GM23338 (cell line): ENCODE data around the gene PNPLA8. TPM values are rescaled to one million over a fixed set of nuclear protein-coding genes. Genes with fewer than 3 reads are reported as not detected.
A peak's percentile ranks its signal among the peaks of the same experiment; 100 is the strongest.

ENCODE experiments used
- ATAC-seq: fragments of 200-7000 bp; cut with Tn5 transposase; 3 replicates; pipeline ENCODE4 v1.9.1; 2020
- DNase-seq: peaks from one replicate; pipeline ENCODE4 v3.0.0-alpha.2; 2015; ENCODE audit warnings: low spot score
- H2AFZ ChIP-seq: fragments of 200-600 bp; sonication (generic); 2 replicates; pipeline ENCODE4 v1.8.0; 2016; ENCODE audit warnings: antibody characterized with exemption, mild to moderate bottlenecking, moderate library complexity
- H3F3A ChIP-seq: fragments of 200-600 bp; sonication (generic); replicated peaks from 2 replicates; pipeline ENCODE4 v1.8.0; 2017; ENCODE audit warnings: antibody characterized with exemption, mixed run types, low read depth
- H3K27ac ChIP-seq: fragments of 200-600 bp; sonication (generic); 2 replicates; pipeline ENCODE4 v1.6.1; 2016; ENCODE audit warnings: low read depth
- H3K27me3 ChIP-seq: fragments of 200-600 bp; sonication (generic); 2 replicates; pipeline ENCODE4 v1.8.0; 2016; ENCODE audit warnings: mild to moderate bottlenecking, mixed run types, moderate library complexity; ENCODE audit not compliant: insufficient read depth
- H3K36me3 ChIP-seq: fragments of 200-600 bp; sonication (generic); 2 replicates; pipeline ENCODE4 v1.8.0; 2016; ENCODE audit warnings: mild to moderate bottlenecking; ENCODE audit not compliant: insufficient read depth
- H3K4me1 ChIP-seq: fragments of 200-600 bp; sonication (generic); 2 replicates; pipeline ENCODE4 v1.8.0; 2016; ENCODE audit warnings: mild to moderate bottlenecking, moderate library complexity; ENCODE audit not compliant: insufficient read depth
- H3K4me2 ChIP-seq: fragments of 200-600 bp; sonication (generic); 2 replicates; pipeline ENCODE4 v1.7.1; 2017; ENCODE audit warnings: mixed run types
- H3K4me3 ChIP-seq: fragments of 200-600 bp; sonication (generic); 2 replicates; pipeline ENCODE4 v1.6.1; 2016; ENCODE audit warnings: mixed run types
- H3K79me2 ChIP-seq: fragments of 200-600 bp; sonication (generic); replicated peaks from 2 replicates; pipeline ENCODE4 v1.8.0; 2017; ENCODE audit warnings: mild to moderate bottlenecking; ENCODE audit not compliant: insufficient read depth
- H3K9me2 ChIP-seq: fragments of 200-600 bp; sonication (generic); 2 replicates; pipeline ENCODE4 v1.8.0; 2017; ENCODE audit not compliant: insufficient read depth
- H4K20me1 ChIP-seq: fragments of 200-600 bp; sonication (generic); replicated peaks from 2 replicates; pipeline ENCODE4 v1.8.0; 2017; ENCODE audit warnings: mild to moderate bottlenecking; ENCODE audit not compliant: insufficient read depth
- H3K27ac Mint-ChIP-seq: 2 replicates; pipeline ENCODE4 v1.8.0; 2020; ENCODE audit warnings: inconsistent platforms, mild to moderate bottlenecking, moderate library complexity, mixed read lengths
- H3K27me3 Mint-ChIP-seq: 3 replicates; pipeline ENCODE4 v1.8.0; 2022; ENCODE audit warnings: low read depth, mild to moderate bottlenecking, moderate library complexity, mixed read lengths, inconsistent platforms; ENCODE audit not compliant: insufficient read depth, poor library complexity
- H3K36me3 Mint-ChIP-seq: 3 replicates; pipeline ENCODE4 v1.8.0; 2021; ENCODE audit warnings: low read depth, mild to moderate bottlenecking, inconsistent platforms, moderate library complexity, mixed read lengths
- H3K4me1 Mint-ChIP-seq: 3 replicates; pipeline ENCODE4 v1.8.0; 2020; ENCODE audit warnings: mild to moderate bottlenecking, inconsistent platforms, mixed read lengths
- H3K4me3 Mint-ChIP-seq: 3 replicates; pipeline ENCODE4 v1.8.0; 2021; ENCODE audit warnings: moderate library complexity, mild to moderate bottlenecking, inconsistent platforms, mixed read lengths
- H3K9me3 Mint-ChIP-seq: 3 replicates; pipeline ENCODE4 v1.8.0; 2020; ENCODE audit warnings: moderate library complexity, mild to moderate bottlenecking, inconsistent platforms, mixed read lengths
- ETS1 ChIP-seq: IDR thresholded peaks from 2 replicates; pipeline ENCODE4 v1.6.1; 2016; ENCODE audit warnings: antibody characterized with exemption
- EZH2phosphoT487 ChIP-seq: fragments of 200-600 bp; sonication (generic); IDR thresholded peaks from one replicate; pipeline ENCODE4 v1.8.1; 2018; ENCODE audit warnings: antibody characterized with exemption; ENCODE audit not compliant: unreplicated experiment
- JUNB ChIP-seq: IDR thresholded peaks from one replicate; pipeline ENCODE4 v1.6.1; 2016; ENCODE audit warnings: antibody characterized with exemption; ENCODE audit not compliant: unreplicated experiment
- POLR2AphosphoS5 ChIP-seq: IDR thresholded peaks from 2 replicates; pipeline ENCODE4 v1.6.1; 2016; ENCODE audit warnings: antibody characterized with exemption, low read depth
- REST ChIP-seq: IDR thresholded peaks from one replicate; pipeline ENCODE4 v1.6.1; 2018; ENCODE audit warnings: antibody characterized with exemption; ENCODE audit not compliant: unreplicated experiment
- STAT1 ChIP-seq: IDR thresholded peaks from one replicate; pipeline ENCODE4 v1.6.1; 2016; ENCODE audit warnings: antibody characterized with exemption; ENCODE audit not compliant: unreplicated experiment
- ZNF114 ChIP-seq: fragments of 250-450 bp; sonication (Bioruptor Pico); IDR thresholded peaks from 2 replicates; pipeline ENCODE4 v1.5.0; 2020; ENCODE audit warnings: mild to moderate bottlenecking, moderate library complexity
- ZNF331 ChIP-seq: fragments of 250-450 bp; sonication (Bioruptor Pico); IDR thresholded peaks from 2 replicates; pipeline ENCODE4 v1.5.0; 2020; ENCODE audit warnings: low read depth, mild to moderate bottlenecking, moderate library complexity
- polyA plus RNA-seq: library from polyadenylated mRNA; unstranded; fragments of >200 nt; fragmentation: Nextera tagmentation; extraction: Ambion mirVana; gene quantifications from 2 replicates; pipeline ENCODE4 v1.2.1, GENCODE V29; 2016
- total RNA-seq: library from RNA; depleted of rRNA; stranded (reverse); fragments of >200 nt; shearing (Covaris generic); gene quantifications from 2 replicates; pipeline ENCODE4 v1.2.3, GENCODE V29; 2014
- TF ChIP-seq, protein P1 (sequence below), 2 experiments: fragments of 200-600 bp in 1 of 2; sonication (generic) in 1 of 2; conservative IDR thresholded peaks; 2 replicates each; pipeline versions ENCODE4 v1.5.1 to v1.6.1; 2016 to 2017; ENCODE audit warnings: antibody characterized with exemption in 2 of 2, low read depth in 2 of 2, mild to moderate bottlenecking in 2 of 2, moderate library complexity in 1 of 2

Gene PNPLA8
- total and polyA plus RNA-seq, 2 experiments from 2014 or later: 12.5 to 13.6 TPM

DNA sequence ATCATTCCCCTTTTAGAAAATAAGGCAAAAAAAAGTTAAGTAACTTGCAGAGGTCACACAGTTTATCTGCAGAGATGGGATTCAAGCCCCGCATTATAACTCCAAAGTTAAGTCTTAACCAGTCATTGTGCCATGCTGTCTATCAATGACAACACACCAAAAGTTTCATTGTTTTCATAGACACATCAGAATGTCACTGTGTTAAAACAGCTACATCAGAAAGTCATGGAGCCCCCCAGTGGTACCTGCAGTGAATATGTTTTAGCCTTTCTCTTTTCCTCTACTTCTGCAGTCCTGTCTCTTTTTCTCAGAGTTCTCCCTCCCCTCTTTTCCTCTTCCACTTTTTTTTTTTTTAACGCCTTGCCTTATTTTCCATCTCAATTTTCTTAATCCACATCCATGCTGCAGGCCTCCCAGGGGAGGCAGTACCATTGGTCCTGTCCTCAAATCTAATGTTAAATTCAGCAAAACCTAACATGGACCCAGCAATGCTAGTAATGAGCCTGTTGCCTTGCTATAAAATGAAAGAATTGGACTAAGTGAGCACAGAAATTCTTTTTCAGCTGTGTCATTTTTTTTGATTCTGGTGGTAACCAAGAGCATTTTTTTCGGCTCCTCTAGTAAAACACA is 65.9 kb downstream of the PNPLA8 start:
- Histone ChIP-seq H3F3A (0 out of 2 replicates have a peak, but pooled peaks cover 2% of the 10 kb centered on the region), H3K79me2 (no peaks in the 10 kb centered on the region), H3K9me2 (no peaks in the 10 kb centered on the region), H3K4me3 (no peak overlapping the region), H3K4me1 (peaks cover 5% of the 10 kb centered on the region; the same call in 1 of the 2 replicates), H3K4me2 (no peak overlapping the region), H4K20me1 (no peaks in the 10 kb centered on the region), H3K27ac (no peak overlapping the region), H3K36me3 (no peaks in the 10 kb centered on the region), H2AFZ (no peak overlapping the region), H3K27me3 (peaks cover 35% of the 10 kb centered on the region)
- Mint-ChIP-seq H3K4me1 (peaks cover 19% of the 10 kb centered on the region), H3K9me3 (no peaks in the 10 kb centered on the region), H3K36me3 (no peaks in the 10 kb centered on the region; the same call in 2 of the 3 replicates), H3K27me3 (peaks cover 25% of the 10 kb centered on the region), H3K27ac (no peak overlapping the region), H3K4me3 (no peak overlapping the region)
- no peak for ATAC-seq
- TF ChIP-seq, protein P1, sequence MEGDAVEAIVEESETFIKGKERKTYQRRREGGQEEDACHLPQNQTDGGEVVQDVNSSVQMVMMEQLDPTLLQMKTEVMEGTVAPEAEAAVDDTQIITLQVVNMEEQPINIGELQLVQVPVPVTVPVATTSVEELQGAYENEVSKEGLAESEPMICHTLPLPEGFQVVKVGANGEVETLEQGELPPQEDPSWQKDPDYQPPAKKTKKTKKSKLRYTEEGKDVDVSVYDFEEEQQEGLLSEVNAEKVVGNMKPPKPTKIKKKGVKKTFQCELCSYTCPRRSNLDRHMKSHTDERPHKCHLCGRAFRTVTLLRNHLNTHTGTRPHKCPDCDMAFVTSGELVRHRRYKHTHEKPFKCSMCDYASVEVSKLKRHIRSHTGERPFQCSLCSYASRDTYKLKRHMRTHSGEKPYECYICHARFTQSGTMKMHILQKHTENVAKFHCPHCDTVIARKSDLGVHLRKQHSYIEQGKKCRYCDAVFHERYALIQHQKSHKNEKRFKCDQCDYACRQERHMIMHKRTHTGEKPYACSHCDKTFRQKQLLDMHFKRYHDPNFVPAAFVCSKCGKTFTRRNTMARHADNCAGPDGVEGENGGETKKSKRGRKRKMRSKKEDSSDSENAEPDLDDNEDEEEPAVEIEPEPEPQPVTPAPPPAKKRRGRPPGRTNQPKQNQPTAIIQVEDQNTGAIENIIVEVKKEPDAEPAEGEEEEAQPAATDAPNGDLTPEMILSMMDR (conservative IDR thresholded peaks at IDR 0.05; ENCODE audit: low read depth in 2 of 2): peak; percentile 58 to 75
- no peak for TF ChIP-seq ZNF114
- peak; percentile 70 for DNase-seq

DNA sequence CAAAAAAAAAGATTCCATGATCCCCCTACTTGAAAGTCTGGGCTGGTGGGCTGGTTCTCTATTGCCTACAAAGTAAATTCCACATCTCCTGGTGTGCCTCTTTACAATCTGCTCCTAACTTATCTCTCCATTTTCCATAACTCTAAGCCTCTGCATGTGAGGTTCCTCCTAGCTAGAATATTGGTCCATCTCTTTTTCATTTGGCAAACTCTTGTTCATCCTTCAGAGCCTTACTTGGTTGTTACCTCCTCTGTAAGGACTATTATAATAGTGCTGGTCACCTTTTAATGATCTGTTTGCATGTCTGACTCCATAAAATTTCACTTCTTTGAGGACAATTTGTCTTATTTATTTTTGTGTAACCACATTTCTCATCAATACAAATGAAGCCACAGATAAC is 68.1 kb downstream of the PNPLA8 start:
- H3K27me3 Mint-ChIP-seq: peaks cover 34% of the 10 kb centered on the region
- Histone ChIP-seq H4K20me1 (peaks cover 14% of the 10 kb centered on the region), H3K27me3 (peaks cover 57% of the 10 kb centered on the region), H3K27ac (no peak overlapping the region), H3K9me2 (no peaks in the 10 kb centered on the region), H3K4me1 (peaks cover 19% of the 10 kb centered on the region), H3K36me3 (no peaks in the 10 kb centered on the region), H3K4me2 (no peak overlapping the region; the same call in 1 of the 2 replicates), H3K4me3 (0 out of 2 replicates have a peak overlapping the region, but pooled peaks have one; percentile 85), H3F3A (0 out of 2 replicates have a peak, but pooled peaks cover 2% of the 10 kb centered on the region), H2AFZ (0 out of 2 replicates have a peak overlapping the region, but pooled peaks have one; percentile 99), H3K79me2 (no peaks in the 10 kb centered on the region)
- H3K9me3 Mint-ChIP-seq: no peaks in the 10 kb centered on the region
- TF ChIP-seq ZNF114 (no peak), ZNF331 (CRISPR knock-in tag) (no peak)
- no peak overlapping the region for H3K27ac Mint-ChIP-seq
- peak overlapping the region; percentile 84; the same call in 2 of the 3 replicates for H3K4me3 Mint-ChIP-seq
- no peak for DNase-seq
- peaks cover 25% of the 10 kb centered on the region for H3K4me1 Mint-ChIP-seq
- no peak for ATAC-seq
- no peaks in the 10 kb centered on the region; the same call in 2 of the 3 replicates for H3K36me3 Mint-ChIP-seq

- no peak overlapping the region for H3K27ac Mint-ChIP-seq
- peaks cover 25% of the 10 kb centered on the region for H3K4me1 Mint-ChIP-seq
- Histone ChIP-seq H4K20me1 (peaks cover 14% of the 10 kb centered on the region), H3K27ac (no peak overlapping the region), H3K4me2 (peak overlapping the region; percentile 97), H3F3A (0 out of 2 replicates have a peak, but pooled peaks cover 2% of the 10 kb centered on the region), H3K79me2 (no peaks in the 10 kb centered on the region), H3K4me3 (peak overlapping the region; percentile 85), H3K27me3 (peaks cover 57% of the 10 kb centered on the region), H3K9me2 (no peaks in the 10 kb centered on the region), H2AFZ (peak overlapping the region; percentile 99; the same call in 1 of the 2 replicates), H3K36me3 (no peaks in the 10 kb centered on the region), H3K4me1 (peaks cover 19% of the 10 kb centered on the region)
- peaks cover 35% of the 10 kb centered on the region for H3K27me3 Mint-ChIP-seq
- H3K9me3 Mint-ChIP-seq: no peaks in the 10 kb centered on the region
- H3K4me3 Mint-ChIP-seq: peak overlapping the region; percentile 84
- peak; percentile 3; the same call in 2 of the 3 replicates for ATAC-seq
- H3K36me3 Mint-ChIP-seq: no peaks in the 10 kb centered on the region; the same call in 2 of the 3 replicates
- DNase-seq: peak; percentile 34
- no peak for TF ChIP-seq POLR2AphosphoS5
- no peak for TF ChIP-seq REST
- TF ChIP-seq STAT1: no peak
- no peak for TF ChIP-seq JUNB
- no peak for TF ChIP-seq ETS1
- TF ChIP-seq EZH2phosphoT487: no peak
These were observed 68.9 kb downstream of the PNPLA8 start for GRCh38 chr7:108456845-108457540.
